ENCODE results near the gene LRMDA. TPM values are rescaled to one million over a fixed set of nuclear protein-coding genes. Genes with fewer than 3 reads are reported as not detected.

The LRMDA gene
- total and polyA plus RNA-seq, 2 donors (not counting 3 experiments of a cell fraction or from before 2014, with no cell fraction given), result 9.7 to 18.0 TPM

DNA sequence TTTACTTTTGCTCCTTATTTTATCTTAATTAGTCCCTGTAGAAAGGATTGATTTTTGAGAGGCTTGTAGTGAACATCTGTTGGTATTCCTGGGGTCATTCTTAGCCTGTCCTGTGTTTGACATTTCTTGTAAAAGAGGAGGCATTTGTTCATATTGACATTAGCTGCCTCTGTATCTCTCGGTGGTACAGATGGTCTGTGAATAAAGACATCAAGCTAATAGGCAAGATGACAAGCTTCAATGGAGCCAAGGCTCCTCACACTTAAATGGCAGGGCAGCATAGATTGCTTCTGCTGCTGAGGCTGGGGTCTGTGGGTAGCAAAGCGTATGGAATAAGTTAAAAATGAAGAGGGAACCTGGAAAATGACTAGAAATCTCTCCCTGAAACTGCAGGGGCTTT, 687.6 kb downstream of the LRMDA start:
- TF ChIP-seq, protein P1, sequence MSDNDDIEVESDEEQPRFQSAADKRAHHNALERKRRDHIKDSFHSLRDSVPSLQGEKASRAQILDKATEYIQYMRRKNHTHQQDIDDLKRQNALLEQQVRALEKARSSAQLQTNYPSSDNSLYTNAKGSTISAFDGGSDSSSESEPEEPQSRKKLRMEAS (IDR thresholded peaks at IDR 0.05; ENCODE audit: insufficient read depth, insufficient read length), result no peak
- no peak for TF ChIP-seq GATA2 (IDR thresholded peaks at IDR 0.05; ENCODE audit: insufficient read depth, insufficient read length, low read depth, low read length)
- no peak for TF ChIP-seq JUN (IDR thresholded peaks at IDR 0.05; ENCODE audit: borderline replicate concordance, insufficient read depth, insufficient read length, low read depth)
- TF ChIP-seq POLR2AphosphoS5 (IDR thresholded peaks at IDR 0.05; ENCODE audit: insufficient read depth, low read depth, low read length), result no peak
- TF ChIP-seq FOS (IDR thresholded peaks at IDR 0.05; ENCODE audit: borderline replicate concordance, insufficient read depth, low read length), result no peak
- TF ChIP-seq EZH2 (IDR thresholded peaks at IDR 0.05; ENCODE audit: borderline replicate concordance, low read depth, low read length, severe bottlenecking), result no peak
- TF ChIP-seq, protein P2, sequence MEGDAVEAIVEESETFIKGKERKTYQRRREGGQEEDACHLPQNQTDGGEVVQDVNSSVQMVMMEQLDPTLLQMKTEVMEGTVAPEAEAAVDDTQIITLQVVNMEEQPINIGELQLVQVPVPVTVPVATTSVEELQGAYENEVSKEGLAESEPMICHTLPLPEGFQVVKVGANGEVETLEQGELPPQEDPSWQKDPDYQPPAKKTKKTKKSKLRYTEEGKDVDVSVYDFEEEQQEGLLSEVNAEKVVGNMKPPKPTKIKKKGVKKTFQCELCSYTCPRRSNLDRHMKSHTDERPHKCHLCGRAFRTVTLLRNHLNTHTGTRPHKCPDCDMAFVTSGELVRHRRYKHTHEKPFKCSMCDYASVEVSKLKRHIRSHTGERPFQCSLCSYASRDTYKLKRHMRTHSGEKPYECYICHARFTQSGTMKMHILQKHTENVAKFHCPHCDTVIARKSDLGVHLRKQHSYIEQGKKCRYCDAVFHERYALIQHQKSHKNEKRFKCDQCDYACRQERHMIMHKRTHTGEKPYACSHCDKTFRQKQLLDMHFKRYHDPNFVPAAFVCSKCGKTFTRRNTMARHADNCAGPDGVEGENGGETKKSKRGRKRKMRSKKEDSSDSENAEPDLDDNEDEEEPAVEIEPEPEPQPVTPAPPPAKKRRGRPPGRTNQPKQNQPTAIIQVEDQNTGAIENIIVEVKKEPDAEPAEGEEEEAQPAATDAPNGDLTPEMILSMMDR (IDR thresholded peaks at IDR 0.05; ENCODE audit: extremely low read depth in 1 of 2, insufficient read depth in 1 of 2, low read depth in 1 of 2, low read length in 2 of 2), result no peak
- TF ChIP-seq POLR2A (IDR thresholded peaks at IDR 0.05; ENCODE audit: low read depth, low read length), result no peak
- TF ChIP-seq MYC (IDR thresholded peaks at IDR 0.05; ENCODE audit: low read depth, low read length), result no peak
- Histone ChIP-seq H3K36me3 (ENCODE audit: control insufficient read depth in 2 of 2, extremely low read depth in 1 of 2, insufficient read depth in 2 of 2, low read length in 2 of 2) (no peaks in the 10 kb centered on the region), H3K27ac (ENCODE audit: insufficient read depth, low read depth, low read length) (no peak overlapping the region), H3K4me1 (ENCODE audit: control insufficient read depth, extremely low read depth, insufficient read depth, low read length) (no peaks in the 10 kb centered on the region), H3K9me3 (replicated peaks; ENCODE audit: control insufficient read depth, insufficient read depth, low read length) (no peaks in the 10 kb centered on the region), H3K4me2 (ENCODE audit: insufficient read depth, low read length) (no peak overlapping the region), H3K9ac (replicated peaks; ENCODE audit: extremely low read depth, insufficient read depth, low read length) (no peak overlapping the region), H3K4me3 (replicated peaks in 1 of 3; ENCODE audit: insufficient read depth in 1 of 3, low read depth in 1 of 3, low read length in 3 of 3) (no peak overlapping the region), H3K9me1 (replicated peaks; ENCODE audit: control insufficient read depth, extremely low read depth, insufficient read depth, low read length) (no peaks in the 10 kb centered on the region), H3K27me3 (ENCODE audit: control insufficient read depth in 2 of 2, insufficient read depth in 2 of 2, low read length in 2 of 2) (no peaks in the 10 kb centered on the region), H4K20me1 (replicated peaks; ENCODE audit: control insufficient read depth, extremely low read depth, insufficient read depth, low read length) (no peaks in the 10 kb centered on the region), H3K79me2 (ENCODE audit: control insufficient read depth, insufficient read depth, low read length) (no peaks in the 10 kb centered on the region), H2AFZ (ENCODE audit: low read depth, low read length) (no peak overlapping the region)
- ChIA-PET CTCF (interaction anchor here (0.7 to 1.1 kb wide), 2 partner anchors 16 to 23 kb away, joined by 3 to 4 read pairs; no protein-coding TSS in a partner anchor), POLR2A (no interaction called here)
- intact Hi-C loops (cut with micrococcal nuclease) (no loop called here), dilution Hi-C loops (cut with MboI; ENCODE audit: extremely low pct_ligation_motif_present, low sequenced_read_pairs) (no loop called here)
- FAIRE-seq (no peak), DNase-seq (ENCODE audit: low read depth, low spot score) (no peak)
- no TSS peak for BruUV-seq (replicated peaks)
